Colonic mucosa (tissue), 4 donors: Measurements from ENCODE around the gene TMEM213. TPM values are rescaled to one million over a fixed set of nuclear protein-coding genes. Genes with fewer than 3 reads are reported as not detected.

Source experiments
- DNase-seq: peaks from one replicate; pipeline ENCODE4 v3.0.0-alpha.2; 2020
- H3K27ac ChIP-seq: fragments of 200-600 bp; one replicate; pipeline ENCODE4 v1.8.0; 2021
- H3K27me3 ChIP-seq: fragments of 200-600 bp; one replicate; pipeline ENCODE4 v1.8.0; 2021
- H3K36me3 ChIP-seq: fragments of 200-600 bp; one replicate; pipeline ENCODE4 v1.8.0; 2021
- H3K4me1 ChIP-seq: fragments of 200-600 bp; one replicate; pipeline ENCODE4 v1.8.0; 2021; ENCODE audit warnings: mild to moderate bottlenecking
- H3K4me3 ChIP-seq: fragments of 200-600 bp; one replicate; pipeline ENCODE4 v1.8.0; 2021
- H3K9ac ChIP-seq, 2 donors: one replicate each; pipeline ENCODE4 v1.7.0; 2013; ENCODE audit warnings: control low read depth in 2 of 2, low read depth in 2 of 2, low read length in 2 of 2
- H3K9me3 ChIP-seq: fragments of 200-600 bp; one replicate; pipeline ENCODE4 v1.8.0; 2021
- intact Hi-C: fragments of 100-400 bp; cut with DNase I; formaldehyde crosslinking; loops from one replicate; pipeline ENCODE4 v1.14.1; 2022
- total RNA-seq, 2 donors: library from RNA; stranded (reverse); fragmentation: NEBNext Ultra II Directional in 1 of 2; extraction: Animal tissue kit (Norgen Biotek cat#: 25700) in 1 of 2; gene quantifications; one replicate each; pipeline ENCODE4 v1.2.1, GENCODE V29; 2021
- TF ChIP-seq, protein P1 (sequence below): fragments of 200-600 bp; IDR thresholded peaks from one replicate; pipeline ENCODE4 v1.8.0; 2022; ENCODE audit warnings: antibody characterized with exemption, mild to moderate bottlenecking
- donor health status: healthy.
- donor health status: DM: no; HTN: no; CAD: no.
- donor health status: DM: no; HTN: no; CAD: no.

Gene TMEM213
- total RNA-seq, 2 donors from 2014 or later = not detected

GRCh38 chr7:138849701-138850100 lies 51.9 kb downstream of the TMEM213 start:
- H3K4me3 ChIP-seq = no peak overlapping the region
- intact Hi-C loops = no loop called here
- no peak overlapping the region for H3K27ac ChIP-seq
- H3K9me3 ChIP-seq = no peaks in the 10 kb centered on the region
- H3K36me3 ChIP-seq = no peaks in the 10 kb centered on the region
- TF ChIP-seq, protein P1, sequence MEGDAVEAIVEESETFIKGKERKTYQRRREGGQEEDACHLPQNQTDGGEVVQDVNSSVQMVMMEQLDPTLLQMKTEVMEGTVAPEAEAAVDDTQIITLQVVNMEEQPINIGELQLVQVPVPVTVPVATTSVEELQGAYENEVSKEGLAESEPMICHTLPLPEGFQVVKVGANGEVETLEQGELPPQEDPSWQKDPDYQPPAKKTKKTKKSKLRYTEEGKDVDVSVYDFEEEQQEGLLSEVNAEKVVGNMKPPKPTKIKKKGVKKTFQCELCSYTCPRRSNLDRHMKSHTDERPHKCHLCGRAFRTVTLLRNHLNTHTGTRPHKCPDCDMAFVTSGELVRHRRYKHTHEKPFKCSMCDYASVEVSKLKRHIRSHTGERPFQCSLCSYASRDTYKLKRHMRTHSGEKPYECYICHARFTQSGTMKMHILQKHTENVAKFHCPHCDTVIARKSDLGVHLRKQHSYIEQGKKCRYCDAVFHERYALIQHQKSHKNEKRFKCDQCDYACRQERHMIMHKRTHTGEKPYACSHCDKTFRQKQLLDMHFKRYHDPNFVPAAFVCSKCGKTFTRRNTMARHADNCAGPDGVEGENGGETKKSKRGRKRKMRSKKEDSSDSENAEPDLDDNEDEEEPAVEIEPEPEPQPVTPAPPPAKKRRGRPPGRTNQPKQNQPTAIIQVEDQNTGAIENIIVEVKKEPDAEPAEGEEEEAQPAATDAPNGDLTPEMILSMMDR = no peak
- H3K27me3 ChIP-seq = no peaks in the 10 kb centered on the region
- H3K4me1 ChIP-seq = no peaks in the 10 kb centered on the region
- no peak overlapping the region for H3K9ac ChIP-seq
- no peak for DNase-seq

DNA sequence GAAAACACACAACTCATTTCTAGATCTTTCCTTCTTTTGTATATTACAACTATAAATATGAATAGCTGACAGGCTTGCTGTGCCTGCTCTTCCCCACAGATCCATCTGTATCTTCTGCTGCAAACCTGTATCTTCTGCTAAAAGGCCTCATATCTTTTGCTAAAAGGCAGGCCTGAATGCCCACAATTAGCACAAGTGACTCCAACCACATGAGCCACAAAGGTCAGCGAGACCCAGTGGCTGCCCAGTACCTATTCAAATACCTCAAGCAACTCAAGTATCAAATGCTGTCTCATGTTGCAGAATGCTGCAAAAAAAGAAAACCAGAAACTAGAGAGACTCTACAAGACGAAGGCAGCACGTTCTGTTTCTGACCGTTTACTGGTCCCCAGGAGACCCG lies 54.7 kb downstream of the TMEM213 start:
- no peak overlapping the region for H3K27ac ChIP-seq
- DNase-seq = no peak
- H3K9ac ChIP-seq = no peak overlapping the region
- no peak overlapping the region for H3K4me3 ChIP-seq
- H3K4me1 ChIP-seq = no peaks in the 10 kb centered on the region
- TF ChIP-seq, protein P1 = no peak
- no peaks in the 10 kb centered on the region for H3K9me3 ChIP-seq
- no peaks in the 10 kb centered on the region for H3K27me3 ChIP-seq
- H3K36me3 ChIP-seq = no peaks in the 10 kb centered on the region
- intact Hi-C loops = no loop called here

GRCh38 chr7:138853448-138853847 lies 55.7 kb downstream of the TMEM213 start:
- no peaks in the 10 kb centered on the region for H3K36me3 ChIP-seq
- no peaks in the 10 kb centered on the region for H3K27me3 ChIP-seq
- H3K9ac ChIP-seq = no peak overlapping the region
- no peak overlapping the region for H3K4me3 ChIP-seq
- no peak for DNase-seq
- H3K4me1 ChIP-seq = no peaks in the 10 kb centered on the region
- TF ChIP-seq, protein P1 = no peak
- intact Hi-C loops = no loop called here
- H3K9me3 ChIP-seq = no peaks in the 10 kb centered on the region
- no peak overlapping the region for H3K27ac ChIP-seq

GRCh38 chr7:138854115-138854645 lies 56.4 kb downstream of the TMEM213 start:
- TF ChIP-seq, protein P1 = no peak
- Histone ChIP-seq H3K4me1 (no peaks in the 10 kb centered on the region), H3K9ac (no peak overlapping the region), H3K9me3 (no peaks in the 10 kb centered on the region), H3K4me3 (no peak overlapping the region), H3K27ac (no peak overlapping the region), H3K36me3 (no peaks in the 10 kb centered on the region), H3K27me3 (no peaks in the 10 kb centered on the region)
- no peak for DNase-seq
- intact Hi-C loops = no loop called here

GRCh38 chr7:138857728-138858127 lies 59.9 kb downstream of the TMEM213 start:
- Histone ChIP-seq H3K9ac (no peak overlapping the region), H3K27me3 (no peaks in the 10 kb centered on the region), H3K4me1 (no peaks in the 10 kb centered on the region), H3K9me3 (no peaks in the 10 kb centered on the region), H3K4me3 (no peak overlapping the region), H3K27ac (no peak overlapping the region), H3K36me3 (no peaks in the 10 kb centered on the region)
- intact Hi-C loops = no loop called here
- TF ChIP-seq, protein P1 = no peak
- no peak for DNase-seq

DNA sequence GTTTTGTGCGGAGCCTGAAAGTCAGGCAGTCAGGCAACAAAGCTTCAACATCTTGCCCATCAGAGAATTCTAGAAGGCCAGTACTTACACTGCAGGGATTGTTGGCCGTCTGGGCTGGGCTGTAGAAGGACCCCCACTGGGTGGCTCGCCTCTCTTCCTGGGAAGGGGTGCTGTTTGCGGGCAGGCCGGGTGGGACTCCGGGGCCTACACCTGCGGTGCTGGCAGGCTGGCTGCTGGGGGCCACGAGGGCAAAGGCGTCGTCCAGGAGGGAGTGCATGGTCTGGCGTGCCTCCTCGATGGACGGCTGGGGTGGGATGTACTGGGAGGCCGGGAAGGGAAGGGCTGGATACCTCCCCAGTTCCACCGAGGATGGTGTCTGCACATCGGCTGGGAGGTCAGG lies 63.3 kb downstream of the TMEM213 start:
- Histone ChIP-seq H3K27ac (no peak overlapping the region), H3K4me3 (no peak overlapping the region), H3K4me1 (no peaks in the 10 kb centered on the region), H3K36me3 (no peaks in the 10 kb centered on the region), H3K9ac (no peak overlapping the region), H3K27me3 (no peaks in the 10 kb centered on the region), H3K9me3 (no peaks in the 10 kb centered on the region)
- TF ChIP-seq, protein P1 = no peak
- intact Hi-C loops = no loop called here
- no peak for DNase-seq
